Stimulated activated effector memory CD8-positive, alpha-beta T cell treated with anti-CD3 and anti-CD28 coated beads, Interleukin-12 subunit alpha, Interleukin-12 subunit beta, amount 100 ng/mL, for 72 hours (primary cell): Measurements from ENCODE around the gene WIPI1.
A peak's percentile ranks its signal among the peaks of the same experiment; 100 is the strongest.
"Not testable (repeated sequence)": the region's sequence is repeated elsewhere in the genome, so short reads cannot be mapped to it uniquely, and the experiment has no call there.

Experiments used
- ATAC-seq: fragments of 150-1000 bp; cut with Tn5 transposase; 2 replicates; pipeline ENCODE4 v1.10.0; 2021
- DNase-seq, 2 donors: peaks; one replicate each; pipeline ENCODE4 v3.0.0; 2021 to 2022; ENCODE audit warnings: low spot score in 2 of 2
- H3K27ac Mint-ChIP-seq: one replicate; pipeline ENCODE4 v1.8.0; 2022; ENCODE audit warnings: mild to moderate bottlenecking, mixed read lengths
- H3K36me3 Mint-ChIP-seq: one replicate; pipeline ENCODE4 v1.8.0; 2022; ENCODE audit warnings: mild to moderate bottlenecking, mixed read lengths
- H3K4me1 Mint-ChIP-seq: one replicate; pipeline ENCODE4 v1.8.0; 2022; ENCODE audit warnings: mixed read lengths
- H3K4me3 Mint-ChIP-seq: one replicate; pipeline ENCODE4 v1.8.0; 2022; ENCODE audit warnings: mild to moderate bottlenecking, mixed read lengths
- H3K9me3 Mint-ChIP-seq: one replicate; pipeline ENCODE4 v1.8.0; 2022; ENCODE audit warnings: mixed read lengths

The WIPI1 gene

GRCh38 chr17:68379692-68380677 lies 77.3 kb downstream of the WIPI1 start:
- peaks cover 6% of the 10 kb centered on the region for H3K36me3 Mint-ChIP-seq
- peak overlapping the region; percentile 57 for H3K27ac Mint-ChIP-seq
- H3K9me3 Mint-ChIP-seq, result no peaks in the 10 kb centered on the region
- no peak for ATAC-seq
- H3K4me3 Mint-ChIP-seq, result no peak overlapping the region
- H3K4me1 Mint-ChIP-seq, result peaks cover 37% of the 10 kb centered on the region
- no peak for DNase-seq

GRCh38 chr17:68379177-68379510 lies 78.2 kb downstream of the WIPI1 start:
- Mint-ChIP-seq H3K36me3 (peaks cover 6% of the 10 kb centered on the region), H3K4me1 (peaks cover 28% of the 10 kb centered on the region), H3K9me3 (no peaks in the 10 kb centered on the region), H3K4me3 (no peak overlapping the region), H3K27ac (no peak overlapping the region)
- DNase-seq, result no peak
- no peak for ATAC-seq

GRCh38 chr17:68378268-68379176 lies 78.8 kb downstream of the WIPI1 start:
- no peak for ATAC-seq
- DNase-seq, result no peak
- H3K9me3 Mint-ChIP-seq, result no peaks in the 10 kb centered on the region
- H3K4me3 Mint-ChIP-seq, result no peak overlapping the region
- H3K27ac Mint-ChIP-seq, result no peak overlapping the region
- H3K36me3 Mint-ChIP-seq, result peaks cover 6% of the 10 kb centered on the region
- peaks cover 22% of the 10 kb centered on the region for H3K4me1 Mint-ChIP-seq

DNA sequence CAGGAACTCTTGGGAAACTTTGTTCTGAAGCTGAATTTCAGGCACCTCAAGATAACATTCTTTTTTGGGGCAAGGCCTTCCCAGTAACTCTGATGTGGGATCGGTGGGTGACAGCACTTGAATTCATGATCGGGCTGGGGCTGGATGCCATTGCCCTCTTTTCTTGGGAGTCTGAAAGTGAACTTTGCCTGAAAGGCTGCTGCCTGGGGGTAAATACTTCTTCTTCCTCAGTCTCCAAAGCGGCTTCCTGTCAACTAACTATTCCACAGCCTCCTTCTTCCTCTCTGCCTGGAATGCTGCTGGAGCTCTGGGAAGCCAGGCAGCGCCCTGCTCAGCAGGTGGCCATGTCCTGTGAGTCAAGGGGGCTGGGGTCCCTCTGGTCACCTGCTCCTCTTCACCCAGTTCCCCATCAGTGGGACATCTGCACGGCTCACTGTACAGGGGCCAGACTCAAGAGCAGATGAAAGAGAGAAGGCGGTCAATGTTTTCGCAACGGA lies 79.5 kb downstream of the WIPI1 start:
- Mint-ChIP-seq H3K36me3 (peaks cover 6% of the 10 kb centered on the region), H3K9me3 (no peaks in the 10 kb centered on the region), H3K27ac (no peak overlapping the region), H3K4me1 (peaks cover 19% of the 10 kb centered on the region), H3K4me3 (no peak overlapping the region)
- ATAC-seq (no peak), DNase-seq (no peak)

DNA sequence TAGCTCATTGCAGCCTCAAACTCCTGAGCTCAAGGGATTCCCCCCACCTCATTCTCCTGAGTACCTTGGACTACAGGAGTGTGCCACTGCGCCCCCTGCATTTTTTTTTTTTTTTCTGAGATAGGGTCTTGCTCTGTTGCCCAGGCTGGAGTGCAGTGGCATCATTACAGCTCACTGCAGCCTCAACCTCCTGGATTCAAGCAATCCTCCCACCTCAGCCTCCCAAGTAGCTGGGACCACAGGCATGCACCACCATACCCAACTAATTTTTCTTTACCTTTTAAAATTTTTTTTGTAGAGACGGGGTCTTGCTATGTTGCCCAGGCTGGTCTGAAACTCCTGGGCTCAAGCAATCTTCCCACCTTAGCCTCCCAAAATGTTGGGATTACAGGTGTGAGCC lies 81.1 kb downstream of the WIPI1 start:
- H3K4me1 Mint-ChIP-seq, ATAC-seq, H3K4me3 Mint-ChIP-seq, H3K27ac Mint-ChIP-seq, DNase-seq, H3K9me3 Mint-ChIP-seq, H3K36me3 Mint-ChIP-seq: not testable (repeated sequence)

- Mint-ChIP-seq H3K36me3 (no peaks in the 10 kb centered on the region), H3K4me1 (no peaks in the 10 kb centered on the region), H3K27ac (no peak overlapping the region), H3K4me3 (no peak overlapping the region), H3K9me3 (no peaks in the 10 kb centered on the region)
- no peak for DNase-seq
- no peak for ATAC-seq
Observed at GRCh38 chr17:68375566-68375965, 81.7 kb downstream of the WIPI1 start.
